ENCODE measurements around the gene FKBP1A. TPM values are rescaled to one million over a fixed set of nuclear protein-coding genes. Genes with fewer than 3 reads are reported as not detected.

FKBP1A gene
- total and polyA plus RNA-seq, 12 donors: 110 to 311 (median 140) TPM

DNA sequence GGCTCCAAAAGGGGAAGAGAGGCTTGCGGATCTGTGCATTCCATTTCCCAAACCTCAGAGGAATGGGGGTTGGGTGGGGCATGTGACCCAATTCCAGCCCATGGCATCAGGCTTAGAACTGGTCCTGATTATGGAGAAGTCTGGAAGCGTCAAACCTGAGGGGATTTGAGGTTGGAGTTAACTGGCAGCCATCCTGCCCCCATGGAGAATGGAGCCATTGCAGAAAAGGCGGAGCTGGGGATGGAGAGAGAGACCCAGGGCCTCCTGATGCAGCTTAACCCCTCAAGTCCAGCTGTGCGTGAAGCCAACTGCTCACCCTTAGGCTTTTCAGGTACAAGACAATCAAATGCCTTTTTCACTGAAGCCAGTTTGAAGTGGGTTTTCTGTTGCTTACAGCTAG, 54.1 kb downstream of the FKBP1A start:
- Histone ChIP-seq H3K9me3 (no peaks in the 10 kb centered on the region), H3K4me3 (no peak overlapping the region), H3K36me3 (no peaks in the 10 kb centered on the region), H3K4me1 (peaks cover 12 to 47% (median 35%) of the 10 kb centered on the region in 9 donors), H3K27ac (peak overlapping the region in 5 of 10 donors; percentile 68 to 89 (median 77)), H3K27me3 (no peaks in the 10 kb centered on the region)
- WGBS, 2 donors: 87 to 92% methylated on average over 4 of the region's 4 CpGs
- no peak for ATAC-seq
- TF ChIP-seq, protein P1, sequence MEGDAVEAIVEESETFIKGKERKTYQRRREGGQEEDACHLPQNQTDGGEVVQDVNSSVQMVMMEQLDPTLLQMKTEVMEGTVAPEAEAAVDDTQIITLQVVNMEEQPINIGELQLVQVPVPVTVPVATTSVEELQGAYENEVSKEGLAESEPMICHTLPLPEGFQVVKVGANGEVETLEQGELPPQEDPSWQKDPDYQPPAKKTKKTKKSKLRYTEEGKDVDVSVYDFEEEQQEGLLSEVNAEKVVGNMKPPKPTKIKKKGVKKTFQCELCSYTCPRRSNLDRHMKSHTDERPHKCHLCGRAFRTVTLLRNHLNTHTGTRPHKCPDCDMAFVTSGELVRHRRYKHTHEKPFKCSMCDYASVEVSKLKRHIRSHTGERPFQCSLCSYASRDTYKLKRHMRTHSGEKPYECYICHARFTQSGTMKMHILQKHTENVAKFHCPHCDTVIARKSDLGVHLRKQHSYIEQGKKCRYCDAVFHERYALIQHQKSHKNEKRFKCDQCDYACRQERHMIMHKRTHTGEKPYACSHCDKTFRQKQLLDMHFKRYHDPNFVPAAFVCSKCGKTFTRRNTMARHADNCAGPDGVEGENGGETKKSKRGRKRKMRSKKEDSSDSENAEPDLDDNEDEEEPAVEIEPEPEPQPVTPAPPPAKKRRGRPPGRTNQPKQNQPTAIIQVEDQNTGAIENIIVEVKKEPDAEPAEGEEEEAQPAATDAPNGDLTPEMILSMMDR (IDR thresholded peaks at IDR 0.05): no peak
- DNase-seq: no peak
- intact Hi-C loops (cut with DNase I): loop anchor here in 2 of 10 donors (5.0 kb wide), 2 partner anchors 34 to 54 kb away; partner anchors contain the start of gene FKBP1A (in 1 of the 2)

DNA sequence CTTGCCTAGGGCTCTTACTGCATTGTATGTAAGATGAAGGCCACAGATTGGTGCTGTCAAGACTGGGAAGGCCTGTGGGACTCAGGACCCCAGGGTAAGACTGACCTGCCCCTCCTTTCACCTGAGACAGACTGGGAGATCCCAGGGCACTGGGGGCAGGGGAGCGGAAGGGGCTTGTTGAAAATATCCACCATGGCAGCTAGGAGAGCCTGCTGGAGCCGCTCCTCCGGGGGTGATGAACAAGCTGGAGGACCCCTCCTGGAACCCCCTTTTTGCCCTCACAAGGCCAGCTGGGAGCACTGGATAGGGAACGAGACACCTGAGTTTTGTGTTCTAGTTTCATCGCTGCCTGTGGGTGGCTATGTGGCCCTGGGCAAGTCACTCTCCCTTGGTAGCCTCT, 54.8 kb downstream of the FKBP1A start:
- TF ChIP-seq, protein P1 (IDR thresholded peaks at IDR 0.05): no peak
- Histone ChIP-seq H3K27ac (peak overlapping the region in 9 of 10 donors; percentile 54 to 89 (median 77)), H3K9me3 (no peaks in the 10 kb centered on the region), H3K4me3 (no peak overlapping the region), H3K36me3 (peaks cover 0 to 6% (median 0%) of the 10 kb centered on the region in 9 donors), H3K4me1 (peaks cover 12 to 48% (median 36%) of the 10 kb centered on the region in 9 donors), H3K27me3 (no peaks in the 10 kb centered on the region)
- DNase-seq (no peak), ATAC-seq (no peak)
- 97% methylated on average over 5 of the region's 5 CpGs for WGBS, 2 donors
- intact Hi-C loops (cut with DNase I): loop anchor here in 2 of 10 donors (5.0 kb wide), 2 partner anchors 34 to 54 kb away; partner anchors contain the start of gene FKBP1A (in 1 of the 2)

DNA sequence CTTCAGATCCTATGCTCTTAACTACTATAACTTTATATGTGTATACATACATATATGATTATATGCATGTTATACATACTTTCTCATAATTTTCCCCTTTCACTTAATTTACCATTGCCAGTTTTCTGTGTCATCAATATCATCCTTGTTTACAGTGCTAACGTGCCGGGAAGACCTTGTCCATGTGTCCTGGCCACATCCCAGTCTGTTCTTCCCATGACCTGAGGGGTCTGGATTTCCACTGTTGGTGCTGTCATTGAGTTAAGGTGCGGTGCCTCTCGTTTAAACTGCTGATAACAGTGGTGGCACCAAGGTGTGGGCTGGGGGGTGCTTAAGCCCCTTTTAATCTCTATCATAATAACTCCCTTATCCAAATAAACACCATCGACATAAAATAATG, 55.4 kb downstream of the FKBP1A start:
- H3K9me3 ChIP-seq: no peaks in the 10 kb centered on the region
- peaks cover 0 to 10% (median 0%) of the 10 kb centered on the region in 9 donors for H3K36me3 ChIP-seq
- H3K4me3 ChIP-seq: peak overlapping the region in 1 of 10 donors; percentile 8
- 40 to 56% methylated on average over 5 of the region's 5 CpGs for WGBS, 2 donors
- peak overlapping the region; percentile 54 to 89 (median 76) for H3K27ac ChIP-seq
- H3K27me3 ChIP-seq: no peaks in the 10 kb centered on the region
- TF ChIP-seq, protein P1 (IDR thresholded peaks at IDR 0.05): no peak
- ATAC-seq (no peak), DNase-seq (no peak)
- intact Hi-C loops (cut with DNase I): loop anchor here in 4 of 10 donors (2.0 to 5.0 kb wide), 3 partner anchors 35 to 55 kb away; partner anchors contain the start of gene FKBP1A (in 3 of the 4)
- H3K4me1 ChIP-seq: peaks cover 12 to 55% (median 39%) of the 10 kb centered on the region in 9 donors

DNA sequence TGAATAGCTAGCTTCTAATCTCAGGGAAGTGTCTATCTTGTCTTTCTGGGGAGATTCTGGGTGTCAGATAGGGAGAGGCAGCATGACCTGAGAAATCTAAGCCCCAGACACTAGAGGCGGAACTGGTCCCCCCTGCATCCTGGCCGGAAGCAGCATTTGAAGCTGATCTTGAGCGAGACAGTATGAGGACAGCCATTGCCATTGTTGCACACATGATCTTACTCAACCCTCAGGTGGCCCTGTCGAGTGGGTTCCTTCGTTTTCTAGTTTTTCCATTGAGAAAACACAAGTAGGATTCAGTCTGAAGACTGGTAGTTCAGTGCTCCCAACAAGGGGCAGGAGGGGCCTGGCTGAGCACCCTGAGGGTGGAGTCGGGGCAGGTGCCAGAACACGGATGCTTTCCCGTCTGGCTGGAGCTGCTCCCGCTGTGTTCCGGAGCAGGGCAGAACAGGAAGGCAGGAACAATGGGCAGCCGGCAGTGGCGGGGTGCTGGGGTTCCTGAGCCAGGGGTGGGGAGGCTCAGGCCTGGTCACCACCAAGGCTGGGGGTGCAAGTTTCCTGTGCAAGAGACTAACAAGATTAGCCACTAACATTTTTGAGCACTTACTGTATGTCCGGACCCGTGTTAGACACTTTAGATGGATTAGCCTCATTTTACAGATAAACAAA, 56.0 kb downstream of the FKBP1A start:
- peak; percentile 86 to 90 for DNase-seq
- TF ChIP-seq, protein P1 (IDR thresholded peaks at IDR 0.05): no peak
- intact Hi-C loops (cut with DNase I): loop anchor here in 4 of 10 donors (2.0 to 5.0 kb wide), 3 partner anchors 35 to 56 kb away; partner anchors contain the start of gene FKBP1A (in 3 of the 4)
- peak overlapping the region in 2 of 10 donors; percentile 2 to 8 for H3K4me3 ChIP-seq
- peak overlapping the region; percentile 54 to 89 (median 78) for H3K27ac ChIP-seq
- peak; percentile 87 to 97 (median 94) for ATAC-seq
- peaks cover 0 to 13% (median 0%) of the 10 kb centered on the region in 9 donors for H3K36me3 ChIP-seq
- 25 to 38% methylated on average over 14 of the region's 14 CpGs for WGBS, 2 donors
- H3K27me3 ChIP-seq: no peaks in the 10 kb centered on the region
- H3K4me1 ChIP-seq: peaks cover 12 to 56% (median 44%) of the 10 kb centered on the region in 9 donors
- no peaks in the 10 kb centered on the region for H3K9me3 ChIP-seq

Measured in heart right ventricle (tissue), 16 donors.